ENCODE results near the gene TAF8. TPM values are rescaled to one million over a fixed set of nuclear protein-coding genes. Genes with fewer than 3 reads are reported as not detected.

TAF8 gene
- total and polyA plus RNA-seq, 3 experiments from 2014 or later: 20.5 to 42.6 (median 41.7) TPM

- Mint-ChIP-seq H3K27ac (peak overlapping the region in 4 of 8 donors; percentile 17 to 55 (median 44)), H3K4me1 (peaks cover 7 to 14% (median 7%) of the 10 kb centered on the region in 3 donors), H3K9me3 (no peaks in the 10 kb centered on the region), H3K4me3 (peak overlapping the region; percentile 65 to 85 (median 71)), H3K36me3 (no peaks in the 10 kb centered on the region), H3K27me3 (no peaks in the 10 kb centered on the region)
- ChIA-PET CTCF (interaction anchor here (0.7 to 3.0 kb wide), 47 partner anchors 8 to 444 kb away, joined by 3 to 29 read pairs (median 5); partner anchors contain the start of genes BYSL, CCND3, MED20 and MRPS10), POLR2A (interaction anchor here (1.3 kb wide), 1 partner anchor 53 kb away, joined by 4 read pairs; the partner anchor contains the start of gene TAF8)
- Histone ChIP-seq H3K9me3 (ENCODE audit: low read length) (no peaks in the 10 kb centered on the region), H3K27me3 (ENCODE audit: insufficient read depth, low read length, poor library complexity, severe bottlenecking) (no peaks in the 10 kb centered on the region), H3K36me3 (ENCODE audit: insufficient read depth, low read length) (no peaks in the 10 kb centered on the region), H3K27ac (ENCODE audit: low read depth, low read length) (peak overlapping the region; percentile 51), H3K4me3 (ENCODE audit: low read length) (peak overlapping the region; percentile 66), H3K4me1 (ENCODE audit: insufficient read depth, low read length) (peaks cover 6% of the 10 kb centered on the region)
- DNase-seq: no peak
Observed at GRCh38 chr6:42103753-42104094, 53.4 kb downstream of the TAF8 start.

- Histone ChIP-seq H3K4me3 (ENCODE audit: low read length) (peak overlapping the region; percentile 66), H3K27me3 (ENCODE audit: insufficient read depth, low read length, poor library complexity, severe bottlenecking) (no peaks in the 10 kb centered on the region), H3K9me3 (ENCODE audit: low read length) (no peaks in the 10 kb centered on the region), H3K4me1 (ENCODE audit: insufficient read depth, low read length) (peaks cover 6% of the 10 kb centered on the region), H3K36me3 (ENCODE audit: insufficient read depth, low read length) (no peaks in the 10 kb centered on the region), H3K27ac (ENCODE audit: low read depth, low read length) (peak overlapping the region; percentile 51)
- ChIA-PET CTCF (interaction anchor here (0.6 to 3.0 kb wide), 62 partner anchors 8 to 860 kb away, joined by 3 to 29 read pairs (median 4); partner anchors contain the start of genes BYSL, CCND3, MED20 and MRPS10), POLR2A (interaction anchor here (0.6 to 1.3 kb wide), 2 partner anchors 29 to 54 kb away, joined by 3 to 4 read pairs; partner anchors contain the start of gene TAF8)
- Mint-ChIP-seq H3K4me1 (peaks cover 7 to 14% (median 7%) of the 10 kb centered on the region in 3 donors), H3K27me3 (no peaks in the 10 kb centered on the region), H3K4me3 (peak overlapping the region; percentile 65 to 85 (median 71)), H3K9me3 (no peaks in the 10 kb centered on the region), H3K27ac (peak overlapping the region in 4 of 8 donors; percentile 17 to 55 (median 44)), H3K36me3 (no peaks in the 10 kb centered on the region)
- DNase-seq: peak; percentile 57 to 78 (median 70)
Observed at GRCh38 chr6:42104095-42104803, 53.9 kb downstream of the TAF8 start.

- Histone ChIP-seq H3K27me3 (ENCODE audit: insufficient read depth, low read length, poor library complexity, severe bottlenecking) (no peaks in the 10 kb centered on the region), H3K4me1 (ENCODE audit: insufficient read depth, low read length) (peaks cover 6% of the 10 kb centered on the region), H3K4me3 (ENCODE audit: low read length) (peak overlapping the region; percentile 66), H3K36me3 (ENCODE audit: insufficient read depth, low read length) (no peaks in the 10 kb centered on the region), H3K9me3 (ENCODE audit: low read length) (no peaks in the 10 kb centered on the region), H3K27ac (ENCODE audit: low read depth, low read length) (peak overlapping the region; percentile 51)
- peak overlapping the region in 6 of 7 donors; percentile 46 to 82 (median 58) for H3K4me3 Mint-ChIP-seq
- H3K9me3 Mint-ChIP-seq: no peaks in the 10 kb centered on the region
- DNase-seq: no peak
- ChIA-PET POLR2A (interaction anchor here (0.5 to 0.6 kb wide), 2 partner anchors 28 to 162 kb away, joined by 3 to 5 read pairs; no protein-coding TSS in a partner anchor), CTCF (interaction anchor here (0.6 to 3.0 kb wide), 51 partner anchors 8 to 860 kb away, joined by 3 to 29 read pairs (median 4); partner anchors contain the start of genes BYSL, CCND3, MED20 and PRICKLE4)
- no peaks in the 10 kb centered on the region for H3K36me3 Mint-ChIP-seq
- H3K27ac Mint-ChIP-seq: peak overlapping the region in 1 of 8 donors; percentile 38
- no peaks in the 10 kb centered on the region for H3K27me3 Mint-ChIP-seq
- peaks cover 7 to 13% (median 7%) of the 10 kb centered on the region in 3 donors for H3K4me1 Mint-ChIP-seq
Observed at GRCh38 chr6:42104804-42105125, 54.4 kb downstream of the TAF8 start.

GRCh38 chr6:42105156-42105648, 54.9 kb downstream of the TAF8 start:
- Mint-ChIP-seq H3K9me3 (no peaks in the 10 kb centered on the region), H3K27ac (peak overlapping the region in 1 of 8 donors; percentile 60), H3K36me3 (no peaks in the 10 kb centered on the region), H3K4me3 (peak overlapping the region in 6 of 7 donors; percentile 19 to 82 (median 54)), H3K4me1 (peaks cover 7 to 9% (median 7%) of the 10 kb centered on the region in 3 donors), H3K27me3 (no peaks in the 10 kb centered on the region)
- Histone ChIP-seq H3K4me1 (ENCODE audit: insufficient read depth, low read length) (peaks cover 6% of the 10 kb centered on the region), H3K27ac (ENCODE audit: low read depth, low read length) (peak overlapping the region; percentile 51), H3K9me3 (ENCODE audit: low read length) (no peaks in the 10 kb centered on the region), H3K36me3 (ENCODE audit: insufficient read depth, low read length) (no peaks in the 10 kb centered on the region), H3K4me3 (ENCODE audit: low read length) (peak overlapping the region; percentile 66), H3K27me3 (ENCODE audit: insufficient read depth, low read length, poor library complexity, severe bottlenecking) (no peaks in the 10 kb centered on the region)
- POLR2A ChIA-PET: interaction anchor here (0.5 to 0.6 kb wide), 2 partner anchors 28 to 162 kb away, joined by 3 to 5 read pairs; no protein-coding TSS in a partner anchor
- no peak for DNase-seq
- CTCF ChIA-PET: interaction anchor here (0.7 to 3.0 kb wide), 35 partner anchors 9 to 450 kb away, joined by 3 to 29 read pairs (median 6); partner anchors contain the start of genes BYSL, CCND3, MED20 and PRICKLE4

- no peak for DNase-seq
- Histone ChIP-seq H3K9me3 (ENCODE audit: low read length) (no peaks in the 10 kb centered on the region), H3K4me3 (ENCODE audit: low read length) (no peak overlapping the region), H3K4me1 (ENCODE audit: insufficient read depth, low read length) (peaks cover 6% of the 10 kb centered on the region), H3K27me3 (ENCODE audit: insufficient read depth, low read length, poor library complexity, severe bottlenecking) (no peaks in the 10 kb centered on the region), H3K27ac (ENCODE audit: low read depth, low read length) (no peak overlapping the region), H3K36me3 (ENCODE audit: insufficient read depth, low read length) (no peaks in the 10 kb centered on the region)
- no peaks in the 10 kb centered on the region for H3K36me3 Mint-ChIP-seq
- H3K9me3 Mint-ChIP-seq: peaks cover 0 to 2% (median 0%) of the 10 kb centered on the region in 5 donors
- POLR2A ChIA-PET: no interaction called here
- CTCF ChIA-PET: interaction anchor here (2.0 to 3.0 kb wide), 5 partner anchors 10 to 59 kb away, joined by 9 to 18 read pairs (median 15); no protein-coding TSS in a partner anchor
- H3K27ac Mint-ChIP-seq: peak overlapping the region in 1 of 8 donors; percentile 60
- peaks cover 0 to 3% of the 10 kb centered on the region in 2 donors for H3K27me3 Mint-ChIP-seq
- peaks cover 7 to 8% (median 7%) of the 10 kb centered on the region in 3 donors for H3K4me1 Mint-ChIP-seq
- peak overlapping the region in 6 of 7 donors; percentile 8 to 69 (median 33) for H3K4me3 Mint-ChIP-seq
Observed at GRCh38 chr6:42105709-42106108, 55.4 kb downstream of the TAF8 start.

- DNase-seq: no peak
- H3K4me3 Mint-ChIP-seq: peak overlapping the region in 5 of 7 donors; percentile 8 to 43 (median 32)
- H3K27ac ChIP-seq (ENCODE audit: low read depth, low read length): no peak overlapping the region
- H3K9me3 Mint-ChIP-seq: peaks cover 0 to 2% (median 0%) of the 10 kb centered on the region in 5 donors
- no peaks in the 10 kb centered on the region for H3K36me3 ChIP-seq (ENCODE audit: insufficient read depth, low read length)
- H3K27ac Mint-ChIP-seq: no peak overlapping the region
- CTCF ChIA-PET: interaction anchor here (2.5 kb wide), 1 partner anchor 11 kb away, joined by 18 read pairs; no protein-coding TSS in a partner anchor
- no peaks in the 10 kb centered on the region for H3K9me3 ChIP-seq (ENCODE audit: low read length)
- POLR2A ChIA-PET: no interaction called here
- H3K4me3 ChIP-seq (ENCODE audit: low read length): no peak overlapping the region
- peaks cover 7 to 8% (median 7%) of the 10 kb centered on the region in 3 donors for H3K4me1 Mint-ChIP-seq
- H3K27me3 Mint-ChIP-seq: peaks cover 0 to 3% of the 10 kb centered on the region in 2 donors
- no peaks in the 10 kb centered on the region for H3K36me3 Mint-ChIP-seq
- H3K4me1 ChIP-seq (ENCODE audit: insufficient read depth, low read length): peaks cover 6% of the 10 kb centered on the region
- H3K27me3 ChIP-seq (ENCODE audit: insufficient read depth, low read length, poor library complexity, severe bottlenecking): no peaks in the 10 kb centered on the region
Observed at GRCh38 chr6:42106112-42107023, 56.0 kb downstream of the TAF8 start.

GRCh38 chr6:42108071-42108470, 57.7 kb downstream of the TAF8 start:
- Histone ChIP-seq H3K27me3 (ENCODE audit: insufficient read depth, low read length, poor library complexity, severe bottlenecking) (no peaks in the 10 kb centered on the region), H3K4me3 (ENCODE audit: low read length) (no peak overlapping the region), H3K27ac (ENCODE audit: low read depth, low read length) (no peak overlapping the region), H3K9me3 (ENCODE audit: low read length) (no peaks in the 10 kb centered on the region), H3K4me1 (ENCODE audit: insufficient read depth, low read length) (peaks cover 6% of the 10 kb centered on the region), H3K36me3 (ENCODE audit: insufficient read depth, low read length) (no peaks in the 10 kb centered on the region)
- no peak overlapping the region for H3K27ac Mint-ChIP-seq
- no peaks in the 10 kb centered on the region for H3K36me3 Mint-ChIP-seq
- H3K4me1 Mint-ChIP-seq: peaks cover 7 to 8% (median 7%) of the 10 kb centered on the region in 3 donors
- ChIA-PET CTCF (no interaction called here), POLR2A (no interaction called here)
- no peak for DNase-seq
- no peak overlapping the region for H3K4me3 Mint-ChIP-seq
- peaks cover 0 to 2% (median 0%) of the 10 kb centered on the region in 5 donors for H3K9me3 Mint-ChIP-seq
- H3K27me3 Mint-ChIP-seq: peaks cover 0 to 3% of the 10 kb centered on the region in 2 donors

Data from CD8-positive, alpha-beta memory T cell (primary cell).